ENCODE results near the gene RASAL3. TPM values are rescaled to one million over a fixed set of nuclear protein-coding genes. Genes with fewer than 3 reads are reported as not detected.
A peak's percentile ranks its signal among the peaks of the same experiment; 100 is the strongest.

Gene RASAL3
- total RNA-seq, 4 donors from 2014 or later, result 2.5 to 3.9 (median 2.8) TPM

DNA sequence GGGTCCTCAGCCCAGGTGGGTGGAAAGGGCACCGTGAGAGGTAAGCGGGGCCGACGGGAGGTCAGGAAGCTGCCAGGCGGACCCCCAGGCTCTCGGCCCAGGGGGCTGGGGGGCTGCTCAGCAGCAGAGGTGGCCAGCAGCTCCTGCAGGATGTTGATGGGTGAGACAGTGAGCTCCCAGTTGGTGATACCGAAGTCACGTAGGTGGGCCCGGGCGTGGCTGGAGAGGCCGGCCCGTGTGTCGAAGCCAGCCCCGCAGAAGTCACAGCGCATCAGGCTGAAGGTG, 27.6 kb downstream of the RASAL3 start:
- H3K4me3 ChIP-seq, result no peak overlapping the region
- H3K36me3 ChIP-seq, result peaks cover 0 to 26% (median 19%) of the 10 kb centered on the region in 4 donors
- WGBS, result 88% methylated on average over 5 of the region's 15 CpGs
- TF ChIP-seq, protein P1, sequence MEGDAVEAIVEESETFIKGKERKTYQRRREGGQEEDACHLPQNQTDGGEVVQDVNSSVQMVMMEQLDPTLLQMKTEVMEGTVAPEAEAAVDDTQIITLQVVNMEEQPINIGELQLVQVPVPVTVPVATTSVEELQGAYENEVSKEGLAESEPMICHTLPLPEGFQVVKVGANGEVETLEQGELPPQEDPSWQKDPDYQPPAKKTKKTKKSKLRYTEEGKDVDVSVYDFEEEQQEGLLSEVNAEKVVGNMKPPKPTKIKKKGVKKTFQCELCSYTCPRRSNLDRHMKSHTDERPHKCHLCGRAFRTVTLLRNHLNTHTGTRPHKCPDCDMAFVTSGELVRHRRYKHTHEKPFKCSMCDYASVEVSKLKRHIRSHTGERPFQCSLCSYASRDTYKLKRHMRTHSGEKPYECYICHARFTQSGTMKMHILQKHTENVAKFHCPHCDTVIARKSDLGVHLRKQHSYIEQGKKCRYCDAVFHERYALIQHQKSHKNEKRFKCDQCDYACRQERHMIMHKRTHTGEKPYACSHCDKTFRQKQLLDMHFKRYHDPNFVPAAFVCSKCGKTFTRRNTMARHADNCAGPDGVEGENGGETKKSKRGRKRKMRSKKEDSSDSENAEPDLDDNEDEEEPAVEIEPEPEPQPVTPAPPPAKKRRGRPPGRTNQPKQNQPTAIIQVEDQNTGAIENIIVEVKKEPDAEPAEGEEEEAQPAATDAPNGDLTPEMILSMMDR (IDR thresholded peaks at IDR 0.05), result no peak
- TF ChIP-seq POLR2AphosphoS5 (IDR thresholded peaks at IDR 0.05), result no peak
- TF ChIP-seq POLR2A (IDR thresholded peaks at IDR 0.05; ENCODE audit: low read depth), result no peak
- H3K27ac ChIP-seq (replicated peaks in 1 of 4), result peak overlapping the region; percentile 66 to 78 (median 74)
- peaks cover 11 to 46% (median 41%) of the 10 kb centered on the region in 4 donors for H3K4me1 ChIP-seq
- no peak for DNase-seq (ENCODE audit: extremely low spot score)
- intact Hi-C loops (cut with DNase I), result no loop called here
- no peaks in the 10 kb centered on the region for H3K9me3 ChIP-seq
- no peaks in the 10 kb centered on the region for H3K27me3 ChIP-seq

DNA sequence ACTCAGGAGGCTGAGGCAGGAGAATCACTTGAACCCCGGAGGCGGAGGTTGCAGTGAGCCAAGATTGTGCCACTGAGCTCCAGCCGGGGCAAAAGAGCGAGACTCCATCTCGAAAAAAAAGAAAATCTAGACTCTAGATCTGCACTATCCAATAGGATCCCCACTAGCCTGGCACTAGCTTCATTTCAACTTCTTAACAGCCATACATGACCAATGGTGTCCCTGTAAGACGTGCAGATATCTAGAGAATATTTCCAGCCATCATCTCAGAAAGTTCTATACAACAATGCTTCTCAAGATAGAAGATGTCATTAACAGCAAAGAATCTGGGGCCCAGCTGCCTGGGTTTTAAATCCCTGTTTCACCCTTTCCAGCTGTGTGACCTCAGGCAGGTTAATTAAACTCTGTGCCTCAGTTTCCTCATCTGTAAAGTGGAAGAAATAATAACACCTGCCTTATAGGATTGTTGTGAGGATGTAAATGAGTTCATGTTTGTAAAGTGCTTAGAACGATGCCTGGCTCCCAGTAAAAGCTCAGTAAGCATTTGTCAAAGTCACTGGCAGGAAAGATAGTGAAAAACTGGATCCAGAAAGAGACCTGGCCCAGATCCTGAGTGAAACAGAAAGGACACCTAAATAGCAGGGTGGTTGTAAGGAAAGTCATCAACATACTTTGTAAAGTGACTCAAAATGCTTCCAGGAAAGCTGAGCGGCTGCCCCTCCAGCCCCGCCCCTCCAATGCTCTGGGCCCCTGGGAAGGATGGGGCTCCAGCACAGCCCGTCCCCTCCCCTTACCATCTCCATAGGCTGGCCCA, 28.1 kb downstream of the RASAL3 start:
- Histone ChIP-seq H3K4me3 (no peak overlapping the region), H3K9me3 (no peaks in the 10 kb centered on the region), H3K36me3 (peaks cover 0 to 26% (median 19%) of the 10 kb centered on the region in 4 donors), H3K27me3 (no peaks in the 10 kb centered on the region), H3K4me1 (peaks cover 16 to 51% (median 46%) of the 10 kb centered on the region in 4 donors), H3K27ac (replicated peaks in 1 of 4) (peak overlapping the region; percentile 66 to 78 (median 74))
- no peak for DNase-seq (ENCODE audit: extremely low spot score)
- TF ChIP-seq, protein P1 (IDR thresholded peaks at IDR 0.05), result no peak
- TF ChIP-seq POLR2A (IDR thresholded peaks at IDR 0.05; ENCODE audit: low read depth) (no peak), POLR2AphosphoS5 (IDR thresholded peaks at IDR 0.05) (no peak), EP300 (IDR thresholded peaks at IDR 0.05) (no peak)
- intact Hi-C loops (cut with DNase I), result no loop called here
- WGBS, result 79% methylated on average over 10 of the region's 10 CpGs

DNA sequence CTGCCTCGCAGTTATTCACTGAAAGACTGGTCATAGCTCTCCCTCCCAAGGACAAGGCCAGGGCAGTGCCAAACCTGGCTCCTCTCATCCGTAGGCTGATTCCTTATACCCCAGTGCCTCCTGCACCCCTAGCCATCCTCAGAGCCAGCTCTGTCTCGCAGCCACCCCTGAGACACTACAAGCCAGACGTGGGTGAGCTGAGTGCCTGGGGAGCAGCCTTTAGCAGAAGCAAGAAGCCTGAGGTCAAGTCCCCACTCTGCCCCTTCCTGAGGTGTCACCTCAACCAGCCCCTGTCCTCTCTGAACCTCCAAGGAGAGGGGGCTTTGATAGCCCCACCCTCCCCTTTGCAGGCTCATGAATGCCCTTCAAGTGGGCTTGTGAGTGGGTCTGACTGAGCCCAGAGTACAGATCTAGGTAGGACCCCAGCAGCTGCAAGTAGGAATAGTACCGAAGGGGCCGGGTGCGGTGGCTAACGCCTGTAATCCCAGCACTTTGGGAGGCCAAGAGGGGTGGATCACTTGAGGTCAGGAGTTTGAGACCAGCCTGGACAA, 30.8 kb downstream of the RASAL3 start:
- no peaks in the 10 kb centered on the region for H3K27me3 ChIP-seq
- WGBS, result 68% methylated on average over 8 of the region's 8 CpGs
- H3K9me3 ChIP-seq, result no peaks in the 10 kb centered on the region
- DNase-seq (ENCODE audit: extremely low spot score), result no peak
- TF ChIP-seq, protein P1 (IDR thresholded peaks at IDR 0.05), result no peak
- TF ChIP-seq POLR2A (IDR thresholded peaks at IDR 0.05; ENCODE audit: low read depth) (no peak), POLR2AphosphoS5 (IDR thresholded peaks at IDR 0.05) (no peak), EP300 (IDR thresholded peaks at IDR 0.05) (no peak)
- peaks cover 7 to 29% (median 19%) of the 10 kb centered on the region in 4 donors for H3K36me3 ChIP-seq
- H3K27ac ChIP-seq (replicated peaks in 1 of 4), result peak overlapping the region; percentile 88 to 97 (median 95)
- H3K4me1 ChIP-seq, result peaks cover 43 to 73% (median 68%) of the 10 kb centered on the region in 4 donors
- intact Hi-C loops (cut with DNase I), result loop anchor here (5.0 kb wide), 1 partner anchor 166 kb away; no protein-coding TSS in a partner anchor
- peak overlapping the region; percentile 91 to 97 (median 92) for H3K4me3 ChIP-seq

DNA sequence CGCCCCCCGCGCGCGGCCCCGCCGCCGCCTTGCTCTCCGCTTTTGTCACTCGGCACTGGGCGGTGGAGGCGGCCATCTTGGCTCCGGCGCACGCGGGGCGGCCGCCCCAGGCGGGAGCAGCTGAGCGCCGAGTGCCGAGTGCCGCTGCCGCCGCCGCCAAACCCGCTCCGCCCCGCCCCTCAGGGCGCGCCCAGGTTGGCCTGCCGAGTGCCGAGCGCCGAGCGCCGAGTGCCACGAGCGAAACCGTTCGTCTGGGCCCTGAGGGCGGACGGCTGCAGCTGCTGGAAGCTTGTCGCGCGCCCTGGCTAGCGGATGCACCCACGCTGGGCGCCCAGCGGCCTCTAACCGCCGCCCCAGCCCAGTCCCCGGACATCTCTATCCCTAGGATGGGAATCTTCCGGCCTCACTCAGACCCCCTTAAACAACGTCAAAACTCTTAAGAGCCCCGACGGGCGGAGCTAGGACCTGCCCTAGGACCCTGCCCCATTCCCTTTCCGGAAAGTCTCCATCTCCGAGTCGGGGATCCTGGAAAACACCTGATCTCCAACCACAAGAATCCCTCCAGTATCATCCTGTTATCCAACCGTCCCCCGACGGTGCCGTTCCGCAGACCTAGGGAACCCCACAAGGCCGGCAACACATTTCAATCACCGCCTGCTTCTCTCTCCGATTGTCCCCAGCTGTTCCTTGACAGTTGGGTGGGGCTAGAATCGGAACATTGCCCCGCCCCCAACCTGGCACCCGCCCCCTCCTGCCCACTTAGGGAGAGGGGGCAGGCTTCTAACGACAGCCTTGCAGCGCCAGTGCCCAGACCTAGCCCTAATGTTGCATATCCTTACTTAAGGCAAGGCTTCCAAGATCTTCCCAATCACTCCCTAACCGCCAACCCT, 31.5 kb downstream of the RASAL3 start:
- no peak for DNase-seq (ENCODE audit: extremely low spot score)
- intact Hi-C loops (cut with DNase I), result loop anchor here (5.0 kb wide), 1 partner anchor 166 kb away; no protein-coding TSS in a partner anchor
- peak overlapping the region; percentile 91 to 97 (median 92) for H3K4me3 ChIP-seq
- H3K27ac ChIP-seq (replicated peaks in 1 of 4), result peak overlapping the region; percentile 88 to 97 (median 95)
- TF ChIP-seq POLR2AphosphoS5 (IDR thresholded peaks at IDR 0.05) (peak; percentile 64 to 81), POLR2A (IDR thresholded peaks at IDR 0.05; ENCODE audit: low read depth) (no peak), EP300 (IDR thresholded peaks at IDR 0.05) (no peak)
- WGBS, result 2% methylated on average over 30 of the region's 75 CpGs
- H3K36me3 ChIP-seq, result peaks cover 7 to 29% (median 25%) of the 10 kb centered on the region in 4 donors
- no peaks in the 10 kb centered on the region for H3K9me3 ChIP-seq
- H3K27me3 ChIP-seq, result no peaks in the 10 kb centered on the region
- peaks cover 40 to 73% (median 64%) of the 10 kb centered on the region in 4 donors for H3K4me1 ChIP-seq

All from esophagus muscularis mucosa (tissue), 4 donors.